CD14-positive monocyte (primary cell): ENCODE measurements around the gene AP3D1. TPM values are rescaled to one million over a fixed set of nuclear protein-coding genes. Genes with fewer than 3 reads are reported as not detected.
A peak's percentile ranks its signal among the peaks of the same experiment; 100 is the strongest.

ENCODE experiments used
- DNase-seq, 3 donors: peaks; one replicate each; pipeline ENCODE4 v3.0.0-alpha.2; 2011 to 2022
- H2AFZ ChIP-seq: 2 replicates; pipeline ENCODE4 v1.6.0; 2012; ENCODE audit warnings: mild to moderate bottlenecking, low read depth, low read length, inconsistent platforms; ENCODE audit not compliant: insufficient read depth, poor library complexity, severe bottlenecking
- H3K27ac ChIP-seq, 2 donors: 1 replicate in 1 of 2; 2 replicates in 1 of 2; pipeline ENCODE4 v1.5.1; 2012 to 2013; ENCODE audit warnings: low read length in 2 of 2, control low read depth in 1 of 2, inconsistent platforms in 1 of 2, low read depth in 1 of 2, mild to moderate bottlenecking in 1 of 2
- H3K27me3 ChIP-seq, 2 donors: one replicate each; pipeline versions ENCODE4 v1.6.0 to v1.6.1; 2011 to 2013; ENCODE audit warnings: low read length in 2 of 2; ENCODE audit not compliant: control insufficient read depth in 2 of 2, insufficient read depth in 2 of 2
- H3K36me3 ChIP-seq, 2 donors: replicated peaks in 1 of 2; 1 replicate in 1 of 2; 2 replicates in 1 of 2; pipeline versions ENCODE4 v1.5.1 to v1.6.1; 2012 to 2013; ENCODE audit warnings: low read length in 2 of 2, control low read depth in 1 of 2, inconsistent platforms in 1 of 2, mild to moderate bottlenecking in 1 of 2; ENCODE audit not compliant: insufficient read depth in 2 of 2, control insufficient read depth in 1 of 2
- H3K4me1 ChIP-seq, 2 donors: 1 replicate in 1 of 2; 2 replicates in 1 of 2; pipeline versions ENCODE4 v1.5.1 to v1.6.1; 2012 to 2013; ENCODE audit warnings: low read length in 2 of 2, control low read depth in 1 of 2, inconsistent platforms in 1 of 2, mild to moderate bottlenecking in 1 of 2, moderate library complexity in 1 of 2; ENCODE audit not compliant: insufficient read depth in 2 of 2, control insufficient read depth in 1 of 2
- H3K4me2 ChIP-seq: replicated peaks from 2 replicates; pipeline ENCODE3; 2012; ENCODE audit warnings: low read length, moderate library complexity, mild to moderate bottlenecking; ENCODE audit not compliant: poor library complexity, severe bottlenecking; ENCODE audit errors: extremely low read depth
- H3K4me3 ChIP-seq, 3 experiments: fragments of 200-600 bp in 1 of 3; sonication (generic) in 1 of 3; replicated peaks in 1 of 3; 1 replicate in 2 of 3; 2 replicates in 1 of 3; pipeline ENCODE4 v1.5.1; 2011 to 2013; ENCODE audit warnings: low read length in 3 of 3, mild to moderate bottlenecking in 3 of 3, control low read depth in 2 of 3, low read depth in 2 of 3, inconsistent platforms in 1 of 3, moderate library complexity in 1 of 3
- H3K79me2 ChIP-seq: 2 replicates; pipeline ENCODE4 v1.6.0; 2012; ENCODE audit warnings: mild to moderate bottlenecking, control low read depth, inconsistent platforms, low read length, moderate library complexity; ENCODE audit not compliant: insufficient read depth
- H3K9ac ChIP-seq: 2 replicates; pipeline ENCODE4 v1.6.0; 2017; ENCODE audit warnings: low read length, mild to moderate bottlenecking; ENCODE audit not compliant: insufficient read depth, poor library complexity, severe bottlenecking
- H3K9me3 ChIP-seq, 2 donors: replicated peaks in 1 of 2; 1 replicate in 1 of 2; 2 replicates in 1 of 2; pipeline versions ENCODE4 v1.5.1 to v1.6.1; 2012 to 2013; ENCODE audit warnings: low read length in 2 of 2, control low read depth in 1 of 2; ENCODE audit not compliant: control insufficient read depth in 1 of 2, insufficient read depth in 1 of 2
- H4K20me1 ChIP-seq: 2 replicates; pipeline ENCODE4 v1.6.0; 2012; ENCODE audit warnings: mild to moderate bottlenecking, low read length, control low read depth, moderate library complexity; ENCODE audit not compliant: insufficient read depth
- H3K27ac Mint-ChIP-seq, 7 donors: one replicate each; pipeline ENCODE4 v1.8.0; 2020; ENCODE audit warnings: mild to moderate bottlenecking in 7 of 7, mixed read lengths in 7 of 7, moderate library complexity in 6 of 7, inconsistent platforms in 2 of 7
- H3K27me3 Mint-ChIP-seq, 3 donors: one replicate each; pipeline ENCODE4 v1.8.0; 2021 to 2022; ENCODE audit warnings: low read depth in 3 of 3, mild to moderate bottlenecking in 3 of 3, mixed read lengths in 3 of 3, moderate library complexity in 3 of 3, inconsistent platforms in 1 of 3
- H3K36me3 Mint-ChIP-seq, 2 donors: one replicate each; pipeline ENCODE4 v1.8.0; 2020; ENCODE audit warnings: mixed read lengths in 2 of 2, inconsistent platforms in 1 of 2, mild to moderate bottlenecking in 1 of 2
- H3K4me1 Mint-ChIP-seq: one replicate; pipeline ENCODE4 v1.8.0; 2020; ENCODE audit warnings: mild to moderate bottlenecking, mixed read lengths
- H3K4me3 Mint-ChIP-seq, 2 donors: one replicate each; pipeline ENCODE4 v1.8.0; 2020; ENCODE audit warnings: mild to moderate bottlenecking in 2 of 2, mixed read lengths in 2 of 2, moderate library complexity in 1 of 2
- H3K9me3 Mint-ChIP-seq, 7 donors: one replicate each; pipeline ENCODE4 v1.8.0; 2020 to 2022; ENCODE audit warnings: mixed read lengths in 7 of 7, mild to moderate bottlenecking in 6 of 7, moderate library complexity in 6 of 7, inconsistent platforms in 2 of 7
- CTCF ChIP-seq: fragments of 200-600 bp; IDR thresholded peaks from one replicate; pipeline ENCODE4 v1.8.0; 2022; ENCODE audit warnings: antibody characterized with exemption, mild to moderate bottlenecking
- WGBS: methylation state at CpG from one replicate; pipeline ENCODE4 v1.1.5; 2013; ENCODE audit warnings: missing lambda C conversion rate; ENCODE audit not compliant: insufficient coverage; 5-methylcytosine and 5-hydroxymethylcytosine counted together
- intact Hi-C, 2 donors: fragments of 100-400 bp; cut with micrococcal nuclease; formaldehyde crosslinking; loops; one replicate each; pipeline versions ENCODE4 v1.15.0 to v1.15.1; 2023
- polyA plus RNA-seq, 3 donors: library from polyadenylated mRNA; depleted of rRNA in 1 of 3; unstranded in 2 of 3; stranded (reverse) in 1 of 3; fragments of 300-500 nt in 2 of 3; fragments of >200 nt in 1 of 3; fragmentation: Illumina TruSeq in 2 of 3; gene quantifications; 1 replicate in 2 of 3; 2 replicates in 1 of 3; pipeline ENCODE4 v1.2.3, GENCODE V29; 2012 to 2021

AP3D1 gene
- polyA plus RNA-seq, 3 donors, result 9.6 to 105 (median 12.4) TPM

GRCh38 chr19:2097886-2098327 lies 53.5 kb downstream of the AP3D1 start:
- Histone ChIP-seq H3K27ac (no peak overlapping the region), H3K36me3 (peaks cover 33 to 39% of the 10 kb centered on the region in 2 donors), H2AFZ (no peak overlapping the region), H3K4me3 (peak overlapping the region in 1 of 3 experiments; percentile 70), H3K9me3 (no peaks in the 10 kb centered on the region), H3K9ac (no peak overlapping the region), H3K4me1 (peaks cover 30 to 37% of the 10 kb centered on the region in 2 donors), H4K20me1 (peaks cover 46% of the 10 kb centered on the region), H3K79me2 (peaks cover 34% of the 10 kb centered on the region), H3K4me2 (peak overlapping the region; percentile 82), H3K27me3 (no peaks in the 10 kb centered on the region)
- peaks cover 28% of the 10 kb centered on the region for H3K4me1 Mint-ChIP-seq
- WGBS, result 82% methylated on average over 16 of the region's 23 CpGs
- peaks cover 0 to 3% (median 0%) of the 10 kb centered on the region in 7 donors for H3K9me3 Mint-ChIP-seq
- H3K27ac Mint-ChIP-seq, result peak overlapping the region in 1 of 7 donors; percentile 8
- DNase-seq, result no peak
- no peak overlapping the region for H3K4me3 Mint-ChIP-seq
- no peak for TF ChIP-seq CTCF
- intact Hi-C loops, result loop anchor here (2.0 to 5.0 kb wide), 4 partner anchors 36 to 79 kb away; partner anchors contain the start of gene AP3D1 (in 2 of the 2)
- H3K27me3 Mint-ChIP-seq, result peaks cover 0 to 4% (median 0%) of the 10 kb centered on the region in 3 donors
- peaks cover 34 to 54% of the 10 kb centered on the region in 2 donors for H3K36me3 Mint-ChIP-seq

- H3K36me3 ChIP-seq, result peaks cover 31 to 38% of the 10 kb centered on the region in 2 donors
- Mint-ChIP-seq H3K36me3 (peaks cover 36 to 53% of the 10 kb centered on the region in 2 donors), H3K4me1 (peaks cover 33% of the 10 kb centered on the region), H3K9me3 (peaks cover 0 to 3% (median 0%) of the 10 kb centered on the region in 7 donors), H3K4me3 (peak overlapping the region; percentile 76 to 90), H3K27me3 (peaks cover 0 to 4% (median 0%) of the 10 kb centered on the region in 3 donors), H3K27ac (peak overlapping the region; percentile 76 to 92 (median 83))
- H3K4me2 ChIP-seq, result peak overlapping the region; percentile 82
- H3K4me3 ChIP-seq, result peak overlapping the region; percentile 29 to 70 (median 36)
- H3K9me3 ChIP-seq, result no peaks in the 10 kb centered on the region
- TF ChIP-seq CTCF, result no peak
- H3K79me2 ChIP-seq, result peaks cover 38% of the 10 kb centered on the region
- peak in 1 of 3 donors; percentile 48 for DNase-seq
- H3K27me3 ChIP-seq, result no peaks in the 10 kb centered on the region
- intact Hi-C loops, result loop anchor here (2.0 to 5.0 kb wide), 4 partner anchors 35 to 79 kb away; partner anchors contain the start of gene AP3D1 (in 2 of the 2)
- H3K27ac ChIP-seq, result peak overlapping the region; percentile 55 to 59
- peaks cover 35 to 42% of the 10 kb centered on the region in 2 donors for H3K4me1 ChIP-seq
- peak overlapping the region; percentile 51 for H2AFZ ChIP-seq
- H4K20me1 ChIP-seq, result peaks cover 45% of the 10 kb centered on the region
- WGBS, result 26% methylated on average over 29 of the region's 30 CpGs
- peak overlapping the region; percentile 20 for H3K9ac ChIP-seq
Observed at GRCh38 chr19:2097203-2097885, 54.0 kb downstream of the AP3D1 start.
